ENCODE data around the gene LONRF3.

GRCh38 chrX:118978451-118978850, 4.0 kb downstream of the LONRF3 start:
- no peak for TF ChIP-seq CTCF (IDR thresholded peaks at IDR 0.05)
- TF ChIP-seq EZH2 (IDR thresholded peaks at IDR 0.05), result no peak
- TF ChIP-seq EZH2phosphoT487 (IDR thresholded peaks at IDR 0.05), result no peak
